PFSK-1 (cell line): ENCODE results near the gene HEATR3.

Source experiments
- FOXP2 ChIP-seq: optimal IDR thresholded peaks from 2 replicates; pipeline ENCODE3; 2011; ENCODE audit warnings: borderline replicate concordance, control low read depth, inconsistent platforms; ENCODE audit not compliant: insufficient read depth; ENCODE audit errors: extremely low read length, extremely low read depth
- POLR2AphosphoS5 ChIP-seq: IDR thresholded peaks from 2 replicates; pipeline ENCODE4 v1.6.1; 2012; ENCODE audit warnings: low read depth, mild to moderate bottlenecking, control low read depth, low read length, moderate library complexity
- SIN3A ChIP-seq: IDR thresholded peaks from 2 replicates; pipeline ENCODE4 v1.6.1; 2012; ENCODE audit warnings: mild to moderate bottlenecking, low read length, moderate library complexity, borderline replicate concordance; ENCODE audit not compliant: insufficient read depth
- TAF1 ChIP-seq: IDR thresholded peaks from 2 replicates; pipeline ENCODE4 v1.6.1; 2012; ENCODE audit warnings: low read length, control low read depth, borderline replicate concordance; ENCODE audit not compliant: insufficient read depth
- TF ChIP-seq, protein P1 (sequence below), 2 experiments: IDR thresholded peaks; 2 replicates each; pipeline versions ENCODE4 v1.6.1 to v1.8.0; 2011 to 2012; ENCODE audit warnings: low read depth in 2 of 2, low read length in 2 of 2, control low read depth in 1 of 2, inconsistent platforms in 1 of 2, mild to moderate bottlenecking in 1 of 2, moderate library complexity in 1 of 2; ENCODE audit not compliant: insufficient read depth in 1 of 2

DNA sequence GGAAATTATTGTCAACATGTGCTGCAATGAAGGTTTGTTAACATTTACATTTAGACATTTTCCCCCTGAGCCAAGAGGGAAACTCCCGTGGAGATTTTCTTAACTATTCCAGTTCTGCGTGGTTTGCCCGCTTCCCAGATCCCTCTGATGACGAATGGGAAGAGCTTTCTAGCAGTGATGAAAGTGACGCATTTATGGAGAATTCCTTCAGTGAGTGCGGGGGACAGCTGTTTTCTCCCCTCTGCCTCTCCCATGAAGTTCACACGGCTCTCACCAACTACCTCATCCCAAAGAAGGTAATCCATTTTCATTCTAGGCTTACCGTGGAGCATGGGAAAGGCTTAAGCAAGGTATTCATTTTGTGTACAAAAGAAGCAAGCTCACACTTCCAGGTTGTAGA lies 18.2 kb downstream of the HEATR3 start:
- TF ChIP-seq, protein P1, sequence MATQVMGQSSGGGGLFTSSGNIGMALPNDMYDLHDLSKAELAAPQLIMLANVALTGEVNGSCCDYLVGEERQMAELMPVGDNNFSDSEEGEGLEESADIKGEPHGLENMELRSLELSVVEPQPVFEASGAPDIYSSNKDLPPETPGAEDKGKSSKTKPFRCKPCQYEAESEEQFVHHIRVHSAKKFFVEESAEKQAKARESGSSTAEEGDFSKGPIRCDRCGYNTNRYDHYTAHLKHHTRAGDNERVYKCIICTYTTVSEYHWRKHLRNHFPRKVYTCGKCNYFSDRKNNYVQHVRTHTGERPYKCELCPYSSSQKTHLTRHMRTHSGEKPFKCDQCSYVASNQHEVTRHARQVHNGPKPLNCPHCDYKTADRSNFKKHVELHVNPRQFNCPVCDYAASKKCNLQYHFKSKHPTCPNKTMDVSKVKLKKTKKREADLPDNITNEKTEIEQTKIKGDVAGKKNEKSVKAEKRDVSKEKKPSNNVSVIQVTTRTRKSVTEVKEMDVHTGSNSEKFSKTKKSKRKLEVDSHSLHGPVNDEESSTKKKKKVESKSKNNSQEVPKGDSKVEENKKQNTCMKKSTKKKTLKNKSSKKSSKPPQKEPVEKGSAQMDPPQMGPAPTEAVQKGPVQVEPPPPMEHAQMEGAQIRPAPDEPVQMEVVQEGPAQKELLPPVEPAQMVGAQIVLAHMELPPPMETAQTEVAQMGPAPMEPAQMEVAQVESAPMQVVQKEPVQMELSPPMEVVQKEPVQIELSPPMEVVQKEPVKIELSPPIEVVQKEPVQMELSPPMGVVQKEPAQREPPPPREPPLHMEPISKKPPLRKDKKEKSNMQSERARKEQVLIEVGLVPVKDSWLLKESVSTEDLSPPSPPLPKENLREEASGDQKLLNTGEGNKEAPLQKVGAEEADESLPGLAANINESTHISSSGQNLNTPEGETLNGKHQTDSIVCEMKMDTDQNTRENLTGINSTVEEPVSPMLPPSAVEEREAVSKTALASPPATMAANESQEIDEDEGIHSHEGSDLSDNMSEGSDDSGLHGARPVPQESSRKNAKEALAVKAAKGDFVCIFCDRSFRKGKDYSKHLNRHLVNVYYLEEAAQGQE (IDR thresholded peaks at IDR 0.05; ENCODE audit: insufficient read depth in 1 of 2, low read depth in 2 of 2, low read length in 2 of 2), result no peak
- TF ChIP-seq SIN3A (no peak), POLR2AphosphoS5 (no peak), TAF1 (no peak), FOXP2 (no peak)
